Measurements from ENCODE around the gene MYO5A.

- TF ChIP-seq CTCF (conservative IDR thresholded peaks at IDR 0.05 in 1 of 2, IDR thresholded peaks at IDR 0.05 in 1 of 2; ENCODE audit: low read depth in 1 of 2, low read length in 2 of 2): no peak
- no peak for TF ChIP-seq EZH2 (IDR thresholded peaks at IDR 0.05; ENCODE audit: low read length, missing control alignments)
Measured at GRCh38 chr15:52552303-52552702, 23.6 kb upstream of the MYO5A start.

Data from fibroblast of lung (primary cell).